Lung (tissue), 12 donors: ENCODE data around the gene COX20. TPM values are rescaled to one million over a fixed set of nuclear protein-coding genes. Genes with fewer than 3 reads are reported as not detected.

ENCODE experiments used
- ATAC-seq: fragments of 200-7000 bp; cut with Tn5 transposase; one replicate; pipeline ENCODE4 v1.9.1; 2020; ENCODE audit warnings: moderate number of reproducible peaks; ENCODE audit not compliant: insufficient read depth, low FRiP score
- DNase-seq, 3 donors: peaks; one replicate each; pipeline ENCODE4 v3.0.0-alpha.2; 2013 to 2017
- H3K27ac ChIP-seq, 2 donors: one replicate each; pipeline ENCODE4 v1.5.1; 2013; ENCODE audit warnings: mild to moderate bottlenecking in 2 of 2, moderate library complexity in 2 of 2, control low read depth in 1 of 2, inconsistent platforms in 1 of 2, low read depth in 1 of 2, low read length in 1 of 2
- H3K27me3 ChIP-seq, 3 donors: one replicate each; pipeline ENCODE4 v1.5.1; 2013; ENCODE audit warnings: low read length in 2 of 3; ENCODE audit not compliant: control insufficient read depth in 3 of 3, insufficient read depth in 3 of 3
- H3K36me3 ChIP-seq, 4 donors: one replicate each; pipeline ENCODE4 v1.5.1; 2013; ENCODE audit warnings: low read length in 4 of 4, mild to moderate bottlenecking in 1 of 4, moderate library complexity in 1 of 4; ENCODE audit not compliant: control insufficient read depth in 4 of 4, insufficient read depth in 4 of 4
- H3K4me1 ChIP-seq, 5 donors: one replicate each; pipeline ENCODE4 v1.5.1; 2013; ENCODE audit warnings: low read length in 5 of 5, mild to moderate bottlenecking in 2 of 5, moderate library complexity in 1 of 5; ENCODE audit not compliant: control insufficient read depth in 5 of 5, insufficient read depth in 5 of 5
- H3K4me3 ChIP-seq: one replicate; pipeline ENCODE4 v1.5.1; 2013; ENCODE audit warnings: mild to moderate bottlenecking, control low read depth, moderate library complexity
- H3K9ac ChIP-seq, 2 donors: one replicate each; pipeline ENCODE4 v1.5.1; 2013; ENCODE audit warnings: low read length in 2 of 2, control low read depth in 1 of 2; ENCODE audit not compliant: insufficient read depth in 1 of 2
- H3K9me3 ChIP-seq, 4 donors: one replicate each; pipeline ENCODE4 v1.5.1; 2013; ENCODE audit warnings: low read length in 3 of 4, mild to moderate bottlenecking in 1 of 4, moderate library complexity in 1 of 4; ENCODE audit not compliant: control insufficient read depth in 4 of 4, insufficient read depth in 3 of 4
- CTCF ChIP-seq: IDR thresholded peaks from 2 replicates; pipeline ENCODE4 v1.5.1; 2012; ENCODE audit warnings: mild to moderate bottlenecking; ENCODE audit errors: control extremely low read depth, extremely low read depth
- WGBS, 2 donors: extraction: QIAGEN DNeasy Blood & Tissue Kit; methylation state at CpG; one replicate each; pipeline ENCODE4 v1.1.7; 2013; 5-methylcytosine and 5-hydroxymethylcytosine counted together
- polyA plus RNA-seq, 2 donors: library from polyadenylated mRNA; stranded (reverse); fragments of 200-250 nt; gene quantifications; one replicate each; pipeline ENCODE4 v1.2.1, GENCODE V29; 2013
- total RNA-seq, 2 donors: library from RNA; depleted of rRNA in 1 of 2; stranded (reverse); fragments of >200 nt in 1 of 2; gene quantifications; one replicate each; pipeline ENCODE4 v1.2.1, GENCODE V29; 2014 to 2021
- donor health status: control.
- donor health status: control.
- donor health status: Bipolar disorder and iron deficiency.
- donor health status: healthy.
- donor health status: DM: yes; HTN: yes; CAD: no.

Gene COX20
- total and polyA plus RNA-seq, 4 donors = 23.4 to 53.2 (median 31.3) TPM

- 83 to 88% methylated on average over 3 of the region's 3 CpGs for WGBS, 2 donors
- H3K9ac ChIP-seq = no peak overlapping the region
- DNase-seq = no peak
- no peaks in the 10 kb centered on the region for H3K27me3 ChIP-seq
- no peak for TF ChIP-seq CTCF
- no peak overlapping the region for H3K4me3 ChIP-seq
- peaks cover 9 to 59% (median 46%) of the 10 kb centered on the region in 4 donors for H3K36me3 ChIP-seq
- peaks cover 0 to 7% (median 0%) of the 10 kb centered on the region in 5 donors for H3K4me1 ChIP-seq
- H3K27ac ChIP-seq = no peak overlapping the region
- no peaks in the 10 kb centered on the region for H3K9me3 ChIP-seq
- no peak for ATAC-seq
Observed at GRCh38 chr1:244850099-244850852, 14.8 kb downstream of the COX20 start.

- WGBS, 2 donors = 95 to 98% methylated on average over 2 of the region's 2 CpGs
- no peaks in the 10 kb centered on the region for H3K9me3 ChIP-seq
- ATAC-seq = no peak
Observed at GRCh38 chr1:244850896-244851295, 15.4 kb downstream of the COX20 start.

GRCh38 chr1:244851546-244852231, 16.2 kb downstream of the COX20 start:
- TF ChIP-seq CTCF = no peak
- Histone ChIP-seq H3K4me3 (no peak overlapping the region), H3K27ac (no peak overlapping the region), H3K36me3 (peaks cover 10 to 63% (median 47%) of the 10 kb centered on the region in 4 donors), H3K9ac (no peak overlapping the region), H3K4me1 (peaks cover 0 to 7% (median 0%) of the 10 kb centered on the region in 5 donors), H3K27me3 (no peaks in the 10 kb centered on the region), H3K9me3 (no peaks in the 10 kb centered on the region)
- DNase-seq (no peak), ATAC-seq (no peak)
- WGBS, 2 donors = 94% methylated on average over 4 of the region's 4 CpGs

More at GRCh38 chr1:244850896-244851295, 15.4 kb downstream of the COX20 start:
- H3K27ac ChIP-seq = no peak overlapping the region
- H3K9ac ChIP-seq = no peak overlapping the region
- H3K4me1 ChIP-seq = peaks cover 0 to 7% (median 0%) of the 10 kb centered on the region in 5 donors
- peaks cover 8 to 63% (median 47%) of the 10 kb centered on the region in 4 donors for H3K36me3 ChIP-seq
- H3K27me3 ChIP-seq = no peaks in the 10 kb centered on the region
- H3K4me3 ChIP-seq = no peak overlapping the region
- no peak for DNase-seq
- no peak for TF ChIP-seq CTCF
